Measurements from ENCODE around the gene KRT14. TPM values are rescaled to one million over a fixed set of nuclear protein-coding genes. Genes with fewer than 3 reads are reported as not detected.
A peak's percentile ranks its signal among the peaks of the same experiment; 100 is the strongest.
"Not testable (repeated sequence)": the region's sequence is repeated elsewhere in the genome, so short reads cannot be mapped to it uniquely, and the experiment has no call there.

KRT14 gene
- total RNA-seq, 1 experiment from 2014 or later, result 0.15 TPM

- H3K4me1 ChIP-seq (ENCODE audit: insufficient read depth, low read length), result peaks cover 14% of the 10 kb centered on the region; the same call in 1 of the 2 replicates
- no peak overlapping the region for H3K4me2 ChIP-seq (ENCODE audit: low read length)
- intact Hi-C loops (cut with micrococcal nuclease), result no loop called here
- H3K9me3 ChIP-seq (ENCODE audit: low read length), result no peaks in the 10 kb centered on the region
- CTCF ChIA-PET, result no interaction called here
- no peaks in the 10 kb centered on the region for H3K79me2 ChIP-seq (ENCODE audit: low read length)
- no TSS peak for BruUV-seq (replicated peaks)
- no peaks in the 10 kb centered on the region for H3K36me3 ChIP-seq (ENCODE audit: low read depth, low read length)
- no peak overlapping the region for H2AFZ ChIP-seq (ENCODE audit: low read length)
- no peak overlapping the region for H3K27ac ChIP-seq (ENCODE audit: low read length)
- TF ChIP-seq, protein P1, sequence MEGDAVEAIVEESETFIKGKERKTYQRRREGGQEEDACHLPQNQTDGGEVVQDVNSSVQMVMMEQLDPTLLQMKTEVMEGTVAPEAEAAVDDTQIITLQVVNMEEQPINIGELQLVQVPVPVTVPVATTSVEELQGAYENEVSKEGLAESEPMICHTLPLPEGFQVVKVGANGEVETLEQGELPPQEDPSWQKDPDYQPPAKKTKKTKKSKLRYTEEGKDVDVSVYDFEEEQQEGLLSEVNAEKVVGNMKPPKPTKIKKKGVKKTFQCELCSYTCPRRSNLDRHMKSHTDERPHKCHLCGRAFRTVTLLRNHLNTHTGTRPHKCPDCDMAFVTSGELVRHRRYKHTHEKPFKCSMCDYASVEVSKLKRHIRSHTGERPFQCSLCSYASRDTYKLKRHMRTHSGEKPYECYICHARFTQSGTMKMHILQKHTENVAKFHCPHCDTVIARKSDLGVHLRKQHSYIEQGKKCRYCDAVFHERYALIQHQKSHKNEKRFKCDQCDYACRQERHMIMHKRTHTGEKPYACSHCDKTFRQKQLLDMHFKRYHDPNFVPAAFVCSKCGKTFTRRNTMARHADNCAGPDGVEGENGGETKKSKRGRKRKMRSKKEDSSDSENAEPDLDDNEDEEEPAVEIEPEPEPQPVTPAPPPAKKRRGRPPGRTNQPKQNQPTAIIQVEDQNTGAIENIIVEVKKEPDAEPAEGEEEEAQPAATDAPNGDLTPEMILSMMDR (conservative IDR thresholded peaks at IDR 0.05; ENCODE audit: low read depth, low read length), result no peak
- TF ChIP-seq EZH2phosphoT487 (IDR thresholded peaks at IDR 0.05; ENCODE audit: borderline replicate concordance, low read length) (no peak), EZH2 (IDR thresholded peaks at IDR 0.05; ENCODE audit: low read length, unreplicated experiment) (no peak)
- H4K20me1 ChIP-seq (ENCODE audit: low read length), result no peaks in the 10 kb centered on the region
- no peak for ATAC-seq
- no peak for DNase-seq
- no peaks in the 10 kb centered on the region for H3K27me3 ChIP-seq (ENCODE audit: low read length)
- H3K9me2 ChIP-seq (replicated peaks; ENCODE audit: low read length), result no peaks in the 10 kb centered on the region
- no peaks in the 10 kb centered on the region for H3F3A ChIP-seq (ENCODE audit: low read length, unreplicated experiment)
- POLR2A ChIA-PET (ENCODE audit: unreplicated experiment), result no interaction called here
- H3K9ac ChIP-seq (ENCODE audit: low read length), result no peak overlapping the region
- no peak overlapping the region for H3K4me3 ChIP-seq (ENCODE audit: low read length)
Observed at GRCh38 chr17:41627316-41628072, 40.8 kb upstream of the KRT14 start.

- intact Hi-C loops (cut with micrococcal nuclease), result not testable (repeated sequence)
Observed at GRCh38 chr17:41626914-41627295, 40.2 kb upstream of the KRT14 start.

DNA sequence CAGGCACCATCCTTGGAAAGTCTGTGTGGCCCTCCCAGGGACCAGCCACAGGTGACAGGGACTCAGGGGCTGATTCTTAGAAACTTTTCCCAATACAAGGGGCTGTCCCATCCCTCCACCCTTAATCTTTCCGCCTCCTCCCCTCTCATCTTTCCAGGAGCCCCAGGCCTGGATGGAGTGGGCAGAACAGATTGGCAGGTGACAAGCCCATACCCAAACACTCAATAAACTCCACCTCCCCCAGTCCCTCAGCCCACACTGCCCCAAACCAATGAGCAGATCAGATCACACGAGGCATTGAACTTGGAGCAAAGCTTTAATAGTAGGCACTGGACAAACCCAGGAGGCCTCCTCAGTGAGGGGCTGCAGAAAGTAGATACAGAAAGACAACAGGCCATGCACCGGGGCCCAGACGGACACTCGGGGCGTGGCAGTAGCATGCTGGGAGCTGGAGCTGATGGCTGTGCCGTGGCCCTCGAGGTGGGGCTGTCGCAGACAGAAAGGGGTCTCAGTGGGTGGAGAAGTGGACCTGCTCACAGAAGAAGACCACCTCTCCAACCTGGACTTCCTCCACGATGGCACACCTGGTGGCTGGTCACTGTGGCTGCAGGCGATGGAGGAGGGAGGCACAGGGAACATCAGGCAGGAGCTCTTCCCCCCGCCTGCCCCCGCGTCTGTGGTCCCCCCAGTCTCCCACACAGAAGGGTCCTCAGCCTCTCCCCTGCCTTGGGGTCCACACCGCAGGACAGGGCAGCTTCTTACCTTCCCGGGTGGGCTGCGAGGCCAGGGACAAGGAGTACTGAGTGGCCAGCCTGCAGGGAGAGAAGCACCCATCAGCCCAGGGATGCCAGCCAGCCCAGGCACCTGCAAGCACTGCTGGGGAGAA lies 39.6 kb upstream of the KRT14 start:
- BruUV-seq (replicated peaks); intact Hi-C loops (cut with micrococcal nuclease); H3K79me2 ChIP-seq (ENCODE audit: low read length); DNase-seq; H2AFZ ChIP-seq (ENCODE audit: low read length); H3K27me3 ChIP-seq (ENCODE audit: low read length); H4K20me1 ChIP-seq (ENCODE audit: low read length); H3K4me3 ChIP-seq (ENCODE audit: low read length); CTCF ChIA-PET; H3F3A ChIP-seq (ENCODE audit: low read length, unreplicated experiment); H3K9me3 ChIP-seq (ENCODE audit: low read length); POLR2A ChIA-PET (ENCODE audit: unreplicated experiment); H3K36me3 ChIP-seq (ENCODE audit: low read depth, low read length); H3K4me2 ChIP-seq (ENCODE audit: low read length); ATAC-seq; H3K9me2 ChIP-seq (replicated peaks; ENCODE audit: low read length): not testable (repeated sequence)
- peaks cover 14% of the 10 kb centered on the region; the same call in 1 of the 2 replicates for H3K4me1 ChIP-seq (ENCODE audit: insufficient read depth, low read length)
- H3K9ac ChIP-seq (ENCODE audit: low read length), result peak overlapping the region; percentile 56
- peak overlapping the region; percentile 63 for H3K27ac ChIP-seq (ENCODE audit: low read length)

More at GRCh38 chr17:41626914-41627295, 40.2 kb upstream of the KRT14 start:
- BruUV-seq (replicated peaks); H3K36me3 ChIP-seq (ENCODE audit: low read depth, low read length); H3F3A ChIP-seq (ENCODE audit: low read length, unreplicated experiment); H3K79me2 ChIP-seq (ENCODE audit: low read length); H4K20me1 ChIP-seq (ENCODE audit: low read length); H3K27me3 ChIP-seq (ENCODE audit: low read length); ATAC-seq; H3K4me2 ChIP-seq (ENCODE audit: low read length); DNase-seq; H3K9me2 ChIP-seq (replicated peaks; ENCODE audit: low read length); CTCF ChIA-PET; POLR2A ChIA-PET (ENCODE audit: unreplicated experiment); H3K9me3 ChIP-seq (ENCODE audit: low read length); H2AFZ ChIP-seq (ENCODE audit: low read length); H3K4me3 ChIP-seq (ENCODE audit: low read length): not testable (repeated sequence)
- Histone ChIP-seq H3K9ac (ENCODE audit: low read length) (peak overlapping the region; percentile 56; the same call in 1 of the 2 replicates), H3K27ac (ENCODE audit: low read length) (peak overlapping the region; percentile 63; the same call in 1 of the 2 replicates), H3K4me1 (ENCODE audit: insufficient read depth, low read length) (peaks cover 14% of the 10 kb centered on the region; the same call in 1 of the 2 replicates)
